Lung (tissue), 12 donors: Measurements from ENCODE around the gene MMP11. TPM values are rescaled to one million over a fixed set of nuclear protein-coding genes. Genes with fewer than 3 reads are reported as not detected.

Source experiments
- ATAC-seq: fragments of 200-7000 bp; cut with Tn5 transposase; one replicate; pipeline ENCODE4 v1.9.1; 2020; ENCODE audit warnings: moderate number of reproducible peaks; ENCODE audit not compliant: insufficient read depth, low FRiP score
- DNase-seq, 3 donors: peaks; one replicate each; pipeline ENCODE4 v3.0.0-alpha.2; 2013 to 2017
- H3K27ac ChIP-seq, 2 donors: one replicate each; pipeline ENCODE4 v1.5.1; 2013; ENCODE audit warnings: mild to moderate bottlenecking in 2 of 2, moderate library complexity in 2 of 2, control low read depth in 1 of 2, inconsistent platforms in 1 of 2, low read depth in 1 of 2, low read length in 1 of 2
- H3K27me3 ChIP-seq, 3 donors: one replicate each; pipeline ENCODE4 v1.5.1; 2013; ENCODE audit warnings: low read length in 2 of 3; ENCODE audit not compliant: control insufficient read depth in 3 of 3, insufficient read depth in 3 of 3
- H3K36me3 ChIP-seq, 4 donors: one replicate each; pipeline ENCODE4 v1.5.1; 2013; ENCODE audit warnings: low read length in 4 of 4, mild to moderate bottlenecking in 1 of 4, moderate library complexity in 1 of 4; ENCODE audit not compliant: control insufficient read depth in 4 of 4, insufficient read depth in 4 of 4
- H3K4me1 ChIP-seq, 5 donors: one replicate each; pipeline ENCODE4 v1.5.1; 2013; ENCODE audit warnings: low read length in 5 of 5, mild to moderate bottlenecking in 2 of 5, moderate library complexity in 1 of 5; ENCODE audit not compliant: control insufficient read depth in 5 of 5, insufficient read depth in 5 of 5
- H3K4me3 ChIP-seq: one replicate; pipeline ENCODE4 v1.5.1; 2013; ENCODE audit warnings: mild to moderate bottlenecking, control low read depth, moderate library complexity
- H3K9ac ChIP-seq, 2 donors: one replicate each; pipeline ENCODE4 v1.5.1; 2013; ENCODE audit warnings: low read length in 2 of 2, control low read depth in 1 of 2; ENCODE audit not compliant: insufficient read depth in 1 of 2
- H3K9me3 ChIP-seq, 4 donors: one replicate each; pipeline ENCODE4 v1.5.1; 2013; ENCODE audit warnings: low read length in 3 of 4, mild to moderate bottlenecking in 1 of 4, moderate library complexity in 1 of 4; ENCODE audit not compliant: control insufficient read depth in 4 of 4, insufficient read depth in 3 of 4
- WGBS, 2 donors: extraction: QIAGEN DNeasy Blood & Tissue Kit; methylation state at CpG; one replicate each; pipeline ENCODE4 v1.1.7; 2013; 5-methylcytosine and 5-hydroxymethylcytosine counted together
- polyA plus RNA-seq, 2 donors: library from polyadenylated mRNA; stranded (reverse); fragments of 200-250 nt; gene quantifications; one replicate each; pipeline ENCODE4 v1.2.1, GENCODE V29; 2013
- total RNA-seq, 2 donors: library from RNA; depleted of rRNA in 1 of 2; stranded (reverse); fragments of >200 nt in 1 of 2; gene quantifications; one replicate each; pipeline ENCODE4 v1.2.1, GENCODE V29; 2014 to 2021
- TF ChIP-seq, protein P1 (sequence below): IDR thresholded peaks from 2 replicates; pipeline ENCODE4 v1.5.1; 2012; ENCODE audit warnings: mild to moderate bottlenecking; ENCODE audit errors: control extremely low read depth, extremely low read depth
- donor health status: control.
- donor health status: control.
- donor health status: Bipolar disorder and iron deficiency.
- donor health status: healthy.
- donor health status: DM: yes; HTN: yes; CAD: no.

The MMP11 gene
- total and polyA plus RNA-seq, 4 donors: 0.43 to 2.6 (median 1.4) TPM

DNA sequence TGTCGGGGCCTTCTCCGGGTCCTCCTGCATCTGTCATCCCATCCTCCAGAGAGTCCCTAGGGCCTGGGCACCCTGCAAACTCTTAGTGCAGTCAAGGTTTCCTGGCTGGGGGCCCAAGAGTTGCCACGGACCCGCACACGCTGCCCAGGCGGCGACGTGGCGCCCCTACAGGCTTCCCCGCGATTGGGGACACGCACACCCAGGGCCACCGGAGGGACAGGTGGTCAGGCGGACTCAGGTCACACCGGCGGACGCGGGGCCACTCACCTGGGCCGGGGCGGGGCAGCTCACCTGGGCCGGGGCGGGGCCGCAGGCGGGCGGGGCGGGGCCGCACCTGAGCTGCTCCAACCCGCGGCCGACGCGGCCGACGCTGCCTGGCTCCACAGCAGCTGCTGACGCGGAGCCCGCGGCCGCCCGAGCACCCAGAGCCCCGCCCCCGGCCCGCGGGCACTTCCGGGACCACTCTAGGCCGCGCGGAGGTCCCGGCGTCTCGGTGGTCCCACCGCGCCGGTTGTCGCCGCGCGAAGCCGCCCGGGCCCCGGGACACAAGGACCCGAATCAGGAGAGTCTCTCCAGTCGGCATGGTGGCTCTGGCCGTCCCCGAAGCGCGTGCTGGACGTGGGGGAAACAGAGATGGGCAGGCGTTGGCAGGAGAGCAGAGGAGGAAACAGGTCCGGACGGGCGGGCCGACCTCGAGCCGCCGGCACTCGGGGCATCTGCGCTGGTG, 21.8 kb upstream of the MMP11 start, which contains the start of gene ZNF70:
ZNF70 (minus strand) TSS at position 399 of the 727 bp plus-strand sequence. CDS start 5,972 bp downstream, outside the sequence.
- Histone ChIP-seq H3K9ac (peak within 1 kb of the TSS; percentile 68 to 78), H3K4me1 (peaks cover 0 to 16% (median 4%) of the 10 kb centered on the region in 5 donors), H3K4me3 (peak within 1 kb of the TSS; percentile 84), H3K27ac (peak within 1 kb of the TSS; percentile 94 to 98), H3K27me3 (no peaks in the 10 kb centered on the region), H3K9me3 (no peaks in the 10 kb centered on the region), H3K36me3 (no peaks in the 10 kb centered on the region)
- DNase-seq (peak; percentile 86 to 91 (median 88)), ATAC-seq (peak; percentile 96)
- TF ChIP-seq, protein P1, sequence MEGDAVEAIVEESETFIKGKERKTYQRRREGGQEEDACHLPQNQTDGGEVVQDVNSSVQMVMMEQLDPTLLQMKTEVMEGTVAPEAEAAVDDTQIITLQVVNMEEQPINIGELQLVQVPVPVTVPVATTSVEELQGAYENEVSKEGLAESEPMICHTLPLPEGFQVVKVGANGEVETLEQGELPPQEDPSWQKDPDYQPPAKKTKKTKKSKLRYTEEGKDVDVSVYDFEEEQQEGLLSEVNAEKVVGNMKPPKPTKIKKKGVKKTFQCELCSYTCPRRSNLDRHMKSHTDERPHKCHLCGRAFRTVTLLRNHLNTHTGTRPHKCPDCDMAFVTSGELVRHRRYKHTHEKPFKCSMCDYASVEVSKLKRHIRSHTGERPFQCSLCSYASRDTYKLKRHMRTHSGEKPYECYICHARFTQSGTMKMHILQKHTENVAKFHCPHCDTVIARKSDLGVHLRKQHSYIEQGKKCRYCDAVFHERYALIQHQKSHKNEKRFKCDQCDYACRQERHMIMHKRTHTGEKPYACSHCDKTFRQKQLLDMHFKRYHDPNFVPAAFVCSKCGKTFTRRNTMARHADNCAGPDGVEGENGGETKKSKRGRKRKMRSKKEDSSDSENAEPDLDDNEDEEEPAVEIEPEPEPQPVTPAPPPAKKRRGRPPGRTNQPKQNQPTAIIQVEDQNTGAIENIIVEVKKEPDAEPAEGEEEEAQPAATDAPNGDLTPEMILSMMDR: no peak
- WGBS, 2 donors: 0 to 1% methylated on average over 72 to 78 of the region's 78 CpGs

DNA sequence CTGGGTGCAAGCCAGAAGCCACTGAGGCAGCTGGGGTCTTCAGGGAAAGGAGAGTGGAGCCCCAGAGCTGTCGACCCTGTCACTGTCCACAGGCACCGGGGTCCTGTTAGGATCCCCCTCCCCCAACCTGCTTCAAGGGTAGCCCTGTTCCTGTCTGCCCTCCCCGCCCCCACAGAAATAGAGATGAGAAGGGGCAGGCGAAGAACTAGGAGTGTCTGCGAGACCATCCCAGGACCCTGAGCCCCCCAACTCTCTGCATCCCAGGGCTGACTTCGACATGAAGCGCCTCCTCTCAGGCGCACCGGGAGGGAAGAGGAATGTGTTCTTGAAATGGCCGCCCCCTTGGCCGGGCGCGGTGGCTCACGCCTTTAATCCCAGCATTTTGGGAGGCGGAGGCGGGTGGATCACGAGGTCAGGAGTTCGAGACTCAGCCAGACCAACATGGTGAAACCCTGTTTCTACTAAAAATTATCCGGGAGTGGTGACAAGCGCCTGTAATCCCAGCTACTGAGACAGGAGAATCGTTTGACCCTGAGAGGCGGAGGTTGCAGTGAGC, 21.1 kb upstream of the MMP11 start:
- H3K4me1 ChIP-seq: peaks cover 0 to 16% (median 4%) of the 10 kb centered on the region in 5 donors
- no peaks in the 10 kb centered on the region for H3K27me3 ChIP-seq
- H3K9me3 ChIP-seq: no peaks in the 10 kb centered on the region
- DNase-seq (peak; percentile 47 to 64 (median 49)), ATAC-seq (peak; percentile 2)
- peak overlapping the region; percentile 84 for H3K4me3 ChIP-seq
- no peaks in the 10 kb centered on the region for H3K36me3 ChIP-seq
- TF ChIP-seq, protein P1: no peak
- H3K9ac ChIP-seq: peak overlapping the region; percentile 45 to 46
- H3K27ac ChIP-seq: peak overlapping the region; percentile 94 to 98
- WGBS, 2 donors: 20 to 30% methylated on average over 21 to 22 of the region's 22 CpGs

DNA sequence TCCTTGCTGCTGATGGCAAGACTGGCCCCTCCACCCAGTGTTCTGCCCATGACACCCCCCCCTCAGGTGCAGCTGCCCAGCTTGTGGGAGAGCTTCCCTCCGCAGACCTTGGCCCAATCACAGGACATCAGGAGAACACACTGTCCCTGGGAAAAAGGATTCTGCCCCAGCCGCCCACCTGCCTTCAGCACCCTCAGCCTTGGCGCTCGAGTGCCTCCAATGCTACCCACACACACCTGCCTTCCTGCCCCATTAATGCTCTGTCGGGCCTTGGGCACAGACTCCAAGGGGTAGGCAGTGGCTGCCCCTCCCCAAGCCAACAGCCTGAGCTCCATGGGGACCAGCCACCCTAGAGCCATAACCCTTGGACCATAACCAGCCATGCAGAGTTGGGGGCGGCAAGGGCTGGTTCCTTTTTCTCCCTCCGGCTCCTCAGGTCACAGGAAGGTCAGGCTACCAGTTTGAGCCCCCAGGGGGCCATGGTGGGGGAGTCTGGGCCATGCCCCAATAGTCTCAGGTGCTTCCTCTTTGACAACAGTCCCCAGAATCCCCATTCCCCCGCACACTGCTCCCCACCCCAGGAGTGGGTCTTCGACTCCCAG, 20.5 kb upstream of the MMP11 start:
- Histone ChIP-seq H3K4me3 (no peak overlapping the region), H3K9me3 (no peaks in the 10 kb centered on the region), H3K27me3 (no peaks in the 10 kb centered on the region), H3K27ac (no peak overlapping the region), H3K36me3 (no peaks in the 10 kb centered on the region), H3K9ac (no peak overlapping the region), H3K4me1 (peaks cover 0 to 16% (median 4%) of the 10 kb centered on the region in 5 donors)
- TF ChIP-seq, protein P1: no peak
- DNase-seq (no peak), ATAC-seq (no peak)
- WGBS, 2 donors: 55 to 82% methylated on average over 9 of the region's 9 CpGs
